HG03159 (cell line): ENCODE results near the gene ANKS4B.
"Not testable (repeated sequence)": the region's sequence is repeated elsewhere in the genome, so short reads cannot be mapped to it uniquely, and the experiment has no call there.

Experiments
- ATAC-seq: cut with Tn5 transposase; IDR thresholded peaks from one replicate; pipeline ENCODE4 v1.9.1; 2021; ENCODE audit warnings: mild to moderate bottlenecking, moderate library complexity; ENCODE audit not compliant: unreplicated experiment

ANKS4B gene

DNA sequence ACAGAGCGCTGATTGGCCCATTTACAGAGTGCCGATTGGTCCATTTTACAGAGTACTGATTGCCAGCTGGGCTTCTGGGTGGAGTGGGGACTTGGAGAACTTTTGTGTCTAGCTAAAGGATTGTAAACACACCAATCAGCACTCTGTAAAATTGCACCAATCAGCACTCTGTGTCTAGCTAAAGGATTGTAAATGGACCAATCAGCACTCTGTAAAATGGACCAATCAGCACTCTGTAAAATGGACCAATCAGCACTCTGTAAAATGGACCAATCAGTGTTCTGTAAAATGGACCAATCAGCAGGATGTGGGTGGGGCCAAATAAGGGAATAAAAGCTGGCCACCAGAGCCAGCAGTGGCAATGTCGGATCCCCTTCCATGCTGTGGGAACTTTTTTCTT, 56.3 kb downstream of the ANKS4B start:
- ATAC-seq: not testable (repeated sequence)

DNA sequence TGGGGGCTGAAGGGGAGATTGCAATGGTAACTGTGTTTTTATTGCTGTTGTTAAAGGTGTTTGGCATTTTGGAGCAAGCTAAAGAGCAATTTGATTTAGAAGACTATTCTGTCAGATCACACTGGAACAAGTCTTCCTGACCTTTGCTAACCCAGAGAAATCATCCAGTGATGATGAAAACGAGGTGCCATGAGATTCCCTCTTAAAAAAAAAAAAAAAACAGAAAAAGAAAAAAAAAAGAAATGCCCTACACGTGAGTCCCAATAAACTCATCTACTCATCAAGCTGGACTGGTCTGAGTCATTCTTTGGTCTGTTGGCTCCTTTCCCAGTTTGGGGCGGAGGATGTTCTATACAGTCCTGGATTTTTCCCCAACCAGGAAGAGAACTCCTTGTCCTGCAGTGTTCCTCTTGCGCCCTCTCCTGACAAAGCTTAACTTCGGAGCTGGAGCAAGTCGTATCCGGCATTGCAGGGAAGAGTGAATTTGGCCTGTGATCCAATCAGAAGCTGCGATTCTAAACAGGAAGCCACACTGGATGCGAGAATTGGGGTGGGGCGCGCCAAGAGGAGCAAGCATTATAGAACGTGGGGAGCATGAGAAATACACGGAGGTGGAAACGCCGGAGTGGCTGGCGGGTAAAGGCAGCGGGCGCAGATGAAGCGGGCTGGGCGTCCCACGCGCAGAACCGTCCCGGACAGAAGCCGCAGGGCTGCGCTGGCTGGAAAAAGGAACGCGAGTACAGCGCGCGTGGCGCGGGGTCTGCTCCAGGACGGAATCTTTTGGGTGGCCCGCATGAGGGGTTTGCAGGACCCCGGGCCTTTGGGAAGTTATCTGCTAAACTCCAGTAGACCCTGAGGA, 67.0 kb downstream of the ANKS4B start:
- peak; percentile 55 for ATAC-seq

GRCh38 chr16:21301168-21301894, 67.8 kb downstream of the ANKS4B start:
- ATAC-seq: peak; percentile 51

DNA sequence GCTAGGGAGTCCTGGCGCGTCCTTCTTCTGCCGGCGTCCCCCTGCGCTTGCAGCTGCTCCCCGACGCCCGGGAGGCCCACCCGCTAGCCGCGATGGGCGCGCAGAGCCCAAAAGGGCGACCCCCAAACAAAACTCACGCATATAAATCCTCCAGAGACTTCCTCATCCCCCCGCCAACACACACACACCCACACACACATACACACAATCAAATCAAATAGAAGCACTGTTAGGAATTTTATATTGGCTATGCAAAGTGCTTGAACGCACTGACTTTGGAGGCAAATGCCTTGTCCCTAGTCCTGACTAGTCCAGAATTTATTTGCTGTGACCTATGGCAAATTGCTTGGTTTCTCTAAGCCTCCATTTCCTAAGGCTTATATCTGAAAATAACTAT, 68.4 kb downstream of the ANKS4B start:
- no peak for ATAC-seq

GRCh38 chr16:21302454-21302853, 69.0 kb downstream of the ANKS4B start:
- ATAC-seq: no peak

- no peak for ATAC-seq
These were observed 69.5 kb downstream of the ANKS4B start for GRCh38 chr16:21302898-21303528.
